GM12864 (cell line): Measurements from ENCODE around the gene NRG2.

Experiments
- DNase-seq: peaks from one replicate; pipeline ENCODE4 v3.0.0-alpha.2; 2011; ENCODE audit warnings: low read depth
- H3K4me3 ChIP-seq: 2 replicates; pipeline ENCODE4 v1.5.1; 2011; ENCODE audit warnings: mild to moderate bottlenecking, low read depth, low read length, control low read depth
- CTCF ChIP-seq: IDR thresholded peaks from 2 replicates; pipeline ENCODE4 v1.5.1; 2011; ENCODE audit warnings: low read depth, mild to moderate bottlenecking, moderate library complexity, low read length, control low read depth, inconsistent platforms; ENCODE audit errors: missing control alignments

The NRG2 gene

DNA sequence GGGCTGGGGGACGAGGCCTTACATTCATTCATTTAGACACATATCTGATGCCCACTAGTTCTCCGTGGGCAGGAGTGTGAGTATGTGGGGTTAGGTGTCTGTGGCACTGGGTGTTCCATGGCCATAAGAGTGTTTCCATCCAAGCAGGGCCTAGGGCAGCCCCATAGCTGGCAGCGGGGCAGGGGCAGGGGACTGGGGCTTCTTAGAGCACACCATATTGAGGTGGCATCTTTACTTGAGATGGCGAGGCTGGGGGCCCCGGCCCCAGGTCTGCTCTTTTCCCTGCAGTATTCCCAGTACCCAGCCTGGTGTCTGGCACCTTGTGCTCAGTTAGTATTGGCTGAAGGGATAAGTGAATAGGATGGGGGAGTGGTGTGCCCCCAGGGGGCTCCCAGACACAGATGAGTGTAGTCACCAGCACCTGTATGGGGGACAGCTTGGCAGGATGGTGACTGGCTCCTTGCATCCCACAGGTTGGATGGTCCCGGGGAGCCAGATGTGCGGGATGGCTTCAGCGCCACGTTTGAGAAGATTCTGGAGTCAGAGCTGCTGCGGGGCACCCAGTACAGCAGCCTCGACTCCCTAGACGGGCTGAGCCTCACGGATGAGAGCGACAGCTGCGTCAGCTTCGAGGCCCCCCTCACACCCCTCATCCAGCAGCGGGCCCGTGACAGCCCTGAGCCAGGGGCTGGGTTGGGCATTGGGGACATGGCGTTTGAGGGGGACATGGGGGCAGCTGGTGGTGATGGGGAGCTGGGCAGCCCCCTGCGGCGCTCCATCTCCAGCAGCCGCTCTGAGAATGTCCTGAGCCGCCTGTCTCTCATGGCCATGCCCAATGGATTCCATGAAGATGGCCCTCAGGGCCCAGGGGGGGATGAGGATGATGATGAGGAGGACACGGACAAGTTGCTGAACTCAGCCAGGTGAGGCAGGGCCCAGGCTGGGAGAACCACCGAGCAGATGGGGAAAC lies 230.0 kb downstream of the NRG2 start:
- TF ChIP-seq CTCF = no peak
- H3K4me3 ChIP-seq = no peak overlapping the region
- no peak for DNase-seq

GRCh38 chr5:139812323-139812722 lies 230.8 kb downstream of the NRG2 start:
- DNase-seq = no peak
- no peak for TF ChIP-seq CTCF
- H3K4me3 ChIP-seq = no peak overlapping the region

GRCh38 chr5:139811274-139811607 lies 231.9 kb downstream of the NRG2 start:
- H3K4me3 ChIP-seq = no peak overlapping the region
- no peak for TF ChIP-seq CTCF
- DNase-seq = no peak

DNA sequence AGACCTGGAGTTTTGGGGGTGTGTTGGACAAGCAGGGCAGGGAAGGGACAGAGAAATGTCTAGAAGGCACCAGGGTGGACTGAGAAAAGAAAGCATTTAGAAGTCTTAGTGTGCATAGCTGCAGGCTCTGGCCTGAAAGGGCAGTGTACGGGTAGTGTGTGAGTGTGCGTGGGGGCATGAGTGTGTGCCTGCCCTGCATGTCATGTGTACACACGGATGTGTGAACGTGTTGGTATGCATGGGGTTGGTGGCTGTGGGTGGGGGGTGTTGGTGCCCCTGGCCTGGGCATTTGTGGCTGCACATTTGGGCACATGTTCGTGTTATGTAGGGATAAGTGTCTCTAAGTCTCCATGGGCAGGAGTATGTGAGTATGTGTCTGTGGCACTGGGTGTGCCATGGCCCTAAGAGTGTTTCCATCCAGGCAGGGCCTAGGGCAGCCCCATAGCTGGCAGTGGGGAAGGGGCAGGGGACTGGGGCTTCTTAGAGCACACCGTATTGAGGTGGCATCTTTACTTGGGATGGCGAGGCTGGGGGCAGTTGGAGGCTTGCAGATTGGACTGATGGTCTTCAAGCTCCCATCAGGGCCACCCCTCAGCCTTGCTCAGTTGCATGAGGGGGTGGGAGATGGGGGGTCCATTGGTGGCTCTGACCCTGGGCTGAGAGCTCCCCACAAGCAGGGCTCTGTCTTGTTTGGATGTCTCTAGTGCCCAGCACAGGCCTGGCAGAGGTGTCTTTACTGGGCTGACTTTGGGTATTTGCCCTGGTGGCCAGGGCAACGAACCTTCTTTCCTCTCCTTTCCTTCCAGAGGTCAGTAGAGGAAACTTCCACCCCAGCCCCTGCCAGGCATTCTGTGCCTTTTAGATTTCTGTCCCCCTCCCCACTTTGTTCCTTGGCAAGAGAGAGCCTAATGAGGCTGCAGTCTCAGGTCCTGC lies 232.5 kb downstream of the NRG2 start:
- DNase-seq = no peak
- no peak overlapping the region for H3K4me3 ChIP-seq
- no peak for TF ChIP-seq CTCF

DNA sequence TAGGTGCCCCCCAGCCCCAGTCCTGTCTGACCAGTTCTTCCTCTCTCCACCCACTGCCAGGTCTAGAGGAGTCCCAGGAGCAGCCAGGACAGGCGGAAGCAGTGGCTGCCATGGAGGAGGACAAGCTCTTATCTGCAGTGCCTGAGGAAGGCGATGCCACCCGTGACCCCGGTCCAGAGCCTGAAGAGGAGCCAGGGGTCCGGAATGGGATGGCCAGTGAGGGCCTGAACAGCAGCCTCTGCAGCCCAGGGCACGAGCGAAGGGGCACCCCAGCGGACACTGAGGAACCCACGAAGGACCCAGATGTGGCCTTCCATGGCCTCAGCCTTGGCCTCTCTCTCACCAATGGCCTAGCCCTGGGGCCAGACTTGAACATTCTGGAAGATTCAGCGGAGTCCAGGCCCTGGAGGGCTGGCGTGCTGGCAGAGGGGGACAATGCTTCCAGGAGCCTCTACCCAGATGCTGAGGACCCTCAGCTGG lies 233.7 kb downstream of the NRG2 start:
- no peak for DNase-seq
- no peak overlapping the region for H3K4me3 ChIP-seq
- no peak for TF ChIP-seq CTCF

- no peak for DNase-seq
- H3K4me3 ChIP-seq = no peak overlapping the region
- TF ChIP-seq CTCF = no peak
Measured at GRCh38 chr5:139808481-139809330, 234.4 kb downstream of the NRG2 start.
